NB4 (cell line): ENCODE measurements around the gene KRTAP10-8.
"Not testable (repeated sequence)": the region's sequence is repeated elsewhere in the genome, so short reads cannot be mapped to it uniquely, and the experiment has no call there.

Source experiments
- DNase-seq: peaks from one replicate; pipeline ENCODE4 v3.0.0; 2010; ENCODE audit warnings: low read depth
- H3K4me3 ChIP-seq: one replicate; pipeline ENCODE4 v1.5.1; 2011; ENCODE audit warnings: mild to moderate bottlenecking, low read depth, low read length, moderate library complexity
- MYC ChIP-seq: IDR thresholded peaks from 2 replicates; pipeline ENCODE4 v1.6.1; 2011; ENCODE audit warnings: low read depth, low read length
- POLR2A ChIP-seq: IDR thresholded peaks from 2 replicates; pipeline ENCODE4 v1.6.1; 2011; ENCODE audit warnings: mild to moderate bottlenecking; ENCODE audit not compliant: insufficient read length; ENCODE audit errors: extremely low read depth
- TF ChIP-seq, protein P1 (sequence below): IDR thresholded peaks from one replicate; pipeline ENCODE4 v1.5.1; 2012; ENCODE audit warnings: low read depth, low read length
- TF ChIP-seq, protein P2 (sequence below): IDR thresholded peaks from 2 replicates; pipeline ENCODE4 v1.6.1; 2011; ENCODE audit warnings: low read depth, low read length

The KRTAP10-8 gene

DNA sequence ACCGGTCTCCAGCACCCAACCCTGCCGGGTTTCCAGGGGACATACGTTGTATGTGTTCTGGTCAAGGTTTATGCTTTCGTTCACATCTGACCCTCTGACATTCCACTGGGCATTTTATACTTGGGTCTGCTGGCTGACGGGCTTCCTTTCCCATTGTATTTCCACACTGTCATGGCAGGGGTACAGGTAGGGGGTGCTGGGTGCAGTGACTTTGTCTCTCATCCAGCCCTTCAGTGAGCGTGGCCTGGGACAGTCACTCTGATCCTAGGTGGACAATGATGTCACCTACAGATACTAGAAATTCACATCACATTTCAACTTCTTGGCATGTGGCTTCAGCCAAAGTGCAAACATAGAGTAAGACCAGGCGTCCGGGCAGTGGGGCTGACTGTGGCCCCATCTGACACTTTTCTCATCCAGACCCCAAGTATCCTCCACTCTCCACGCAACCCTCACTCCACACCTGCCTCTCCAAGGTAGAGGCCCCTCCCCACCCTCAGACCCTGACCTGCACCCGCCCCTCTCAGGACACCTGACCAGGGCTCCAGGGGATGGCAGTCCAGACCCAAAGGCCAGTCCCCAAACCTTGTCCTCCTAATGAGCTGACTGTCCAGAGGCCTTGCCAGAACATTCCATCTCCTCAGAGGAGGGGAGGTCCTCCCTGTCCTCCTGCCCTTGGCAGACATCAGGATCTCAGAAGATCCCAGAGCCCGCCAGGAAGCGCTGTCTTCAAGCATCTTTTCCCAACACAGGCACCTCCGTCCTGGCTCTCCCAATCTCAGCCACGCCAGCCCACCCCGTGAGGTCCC lies 24.5 kb downstream of the KRTAP10-8 start:
- TF ChIP-seq, protein P1, sequence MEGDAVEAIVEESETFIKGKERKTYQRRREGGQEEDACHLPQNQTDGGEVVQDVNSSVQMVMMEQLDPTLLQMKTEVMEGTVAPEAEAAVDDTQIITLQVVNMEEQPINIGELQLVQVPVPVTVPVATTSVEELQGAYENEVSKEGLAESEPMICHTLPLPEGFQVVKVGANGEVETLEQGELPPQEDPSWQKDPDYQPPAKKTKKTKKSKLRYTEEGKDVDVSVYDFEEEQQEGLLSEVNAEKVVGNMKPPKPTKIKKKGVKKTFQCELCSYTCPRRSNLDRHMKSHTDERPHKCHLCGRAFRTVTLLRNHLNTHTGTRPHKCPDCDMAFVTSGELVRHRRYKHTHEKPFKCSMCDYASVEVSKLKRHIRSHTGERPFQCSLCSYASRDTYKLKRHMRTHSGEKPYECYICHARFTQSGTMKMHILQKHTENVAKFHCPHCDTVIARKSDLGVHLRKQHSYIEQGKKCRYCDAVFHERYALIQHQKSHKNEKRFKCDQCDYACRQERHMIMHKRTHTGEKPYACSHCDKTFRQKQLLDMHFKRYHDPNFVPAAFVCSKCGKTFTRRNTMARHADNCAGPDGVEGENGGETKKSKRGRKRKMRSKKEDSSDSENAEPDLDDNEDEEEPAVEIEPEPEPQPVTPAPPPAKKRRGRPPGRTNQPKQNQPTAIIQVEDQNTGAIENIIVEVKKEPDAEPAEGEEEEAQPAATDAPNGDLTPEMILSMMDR = no peak
- TF ChIP-seq POLR2A = no peak
- TF ChIP-seq, protein P2, sequence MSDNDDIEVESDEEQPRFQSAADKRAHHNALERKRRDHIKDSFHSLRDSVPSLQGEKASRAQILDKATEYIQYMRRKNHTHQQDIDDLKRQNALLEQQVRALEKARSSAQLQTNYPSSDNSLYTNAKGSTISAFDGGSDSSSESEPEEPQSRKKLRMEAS = no peak
- TF ChIP-seq MYC = no peak
- DNase-seq = no peak
- H3K4me3 ChIP-seq = no peak overlapping the region

DNA sequence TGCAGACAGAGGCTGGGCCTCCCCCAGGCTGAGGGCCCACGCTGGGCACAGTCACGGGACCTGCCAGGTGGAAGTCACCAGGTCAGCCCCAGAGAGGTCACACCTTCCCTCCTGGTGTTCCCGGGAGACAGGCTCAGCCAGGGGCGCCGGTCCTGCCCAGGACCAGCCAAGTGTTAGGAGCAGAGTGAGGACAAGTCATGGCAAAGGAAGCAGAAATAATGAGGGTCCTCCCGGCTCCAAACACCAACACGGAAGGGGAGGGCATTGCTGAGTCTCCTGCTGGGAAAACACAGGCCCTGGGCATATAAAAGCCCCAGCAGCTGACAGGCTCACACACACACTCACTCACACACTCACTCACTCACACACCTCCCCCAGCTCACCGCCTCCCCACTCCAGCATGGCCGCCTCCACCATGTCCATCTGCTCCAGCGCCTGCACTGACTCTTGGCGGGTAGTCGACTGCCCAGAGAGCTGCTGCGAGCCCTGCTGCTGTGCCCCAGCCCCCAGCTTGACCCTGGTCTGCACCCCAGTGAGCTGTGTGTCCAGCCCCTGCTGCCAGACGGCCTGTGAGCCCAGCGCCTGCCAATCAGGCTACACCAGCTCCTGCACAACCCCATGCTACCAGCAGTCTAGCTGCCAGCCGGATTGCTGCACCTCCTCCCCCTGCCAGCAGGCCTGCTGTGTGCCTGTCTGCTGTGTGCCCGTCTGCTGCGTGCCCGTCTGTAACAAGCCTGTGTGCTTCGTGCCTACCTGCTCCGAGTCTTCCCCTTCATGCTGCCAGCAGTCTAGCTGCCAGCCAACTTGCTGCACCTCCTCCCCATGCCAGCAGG lies 25.4 kb downstream of the KRTAP10-8 start, which contains the start of gene KRTAP10-10:
KRTAP10-10 (plus strand) TSS at position 339 of the 833 bp plus-strand sequence; CDS start at position 401, 62 bp downstream.
- TF ChIP-seq, protein P1 = no peak
- no peak for TF ChIP-seq POLR2A
- TF ChIP-seq MYC = no peak
- TF ChIP-seq, protein P2 = no peak
- no peak for DNase-seq
- no peak within 1 kb of the TSS for H3K4me3 ChIP-seq

DNA sequence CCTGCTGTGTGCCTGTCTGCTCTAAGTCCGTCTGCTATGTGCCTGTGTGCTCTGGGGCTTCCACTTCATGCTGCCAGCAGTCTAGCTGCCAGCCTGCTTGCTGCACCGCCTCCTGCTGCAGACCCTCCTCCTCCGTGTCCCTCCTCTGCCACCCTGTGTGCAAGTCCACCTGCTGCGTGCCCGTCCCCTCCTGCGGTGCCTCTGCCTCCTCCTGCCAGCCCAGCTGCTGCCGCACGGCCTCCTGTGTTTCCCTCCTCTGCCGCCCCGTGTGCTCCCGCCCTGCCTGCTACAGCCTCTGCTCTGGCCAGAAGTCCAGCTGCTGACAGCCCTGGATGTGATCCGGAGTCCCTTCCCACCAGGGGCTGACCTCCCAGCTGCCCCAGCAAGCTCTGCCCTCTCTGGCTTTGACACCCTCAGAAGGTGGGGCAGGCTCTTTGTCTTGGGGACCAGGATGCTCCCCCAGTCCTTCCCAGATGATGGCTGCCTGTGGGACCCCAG lies 26.0 kb downstream of the KRTAP10-8 start:
- not testable (repeated sequence) for H3K4me3 ChIP-seq, DNase-seq

DNA sequence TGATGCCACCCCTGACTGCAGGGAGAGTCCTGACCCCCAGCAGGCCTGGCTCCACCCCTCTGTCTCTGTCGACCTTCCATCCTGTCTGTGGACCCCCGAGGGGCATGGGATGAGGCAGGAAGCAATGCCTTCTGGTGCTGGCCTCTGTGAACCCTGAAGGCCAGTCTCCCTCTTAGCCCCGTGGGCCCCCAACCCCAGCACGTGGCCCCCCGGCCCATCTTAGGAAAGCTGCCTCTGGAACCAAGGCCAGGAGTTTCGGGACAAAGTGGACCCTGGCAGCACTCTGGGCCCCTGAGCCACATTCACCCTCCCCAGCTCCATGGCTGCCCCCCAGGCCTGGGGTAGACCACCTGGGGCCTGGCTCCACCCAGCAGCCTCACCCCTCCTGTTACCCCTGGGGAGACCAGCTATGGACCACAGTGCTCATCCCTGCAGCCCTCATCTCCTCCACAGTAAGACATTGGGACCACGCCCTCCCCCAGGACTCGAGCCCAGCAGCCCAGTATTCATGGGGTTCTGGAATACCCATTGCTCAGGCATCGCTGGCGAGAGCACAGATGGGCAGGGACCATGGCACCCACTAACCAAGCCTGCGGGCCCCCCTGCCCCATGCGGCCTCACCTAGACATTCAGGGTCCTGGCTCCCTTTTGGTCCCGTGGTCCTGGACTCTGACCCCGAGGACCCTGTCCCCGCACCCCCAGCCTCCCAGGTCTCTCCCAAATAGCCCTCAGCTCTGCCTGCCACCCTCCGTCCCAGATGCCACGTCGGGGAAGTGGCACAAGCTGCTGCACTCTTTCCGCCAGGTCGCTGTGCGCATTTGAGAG lies 26.8 kb downstream of the KRTAP10-8 start:
- H3K4me3 ChIP-seq, DNase-seq: not testable (repeated sequence)

DNA sequence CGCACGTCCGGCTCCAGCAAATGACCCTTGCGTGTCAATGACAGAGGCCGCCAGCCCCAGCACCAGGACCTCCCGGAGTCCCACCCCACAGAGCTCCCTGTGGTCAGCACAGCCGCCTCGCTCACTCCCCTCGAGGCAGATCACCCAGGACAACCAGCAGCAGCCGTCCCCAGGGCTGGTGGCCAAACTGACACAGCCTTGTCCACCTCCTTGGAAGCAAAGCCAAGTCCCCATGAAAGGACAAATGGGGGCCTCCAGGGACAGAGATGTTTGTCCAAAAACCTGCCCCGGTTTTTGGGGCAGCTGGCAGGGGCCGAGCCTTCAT lies 27.4 kb downstream of the KRTAP10-8 start:
- DNase-seq = no peak
- H3K4me3 ChIP-seq = no peak overlapping the region
- TF ChIP-seq, protein P2 = no peak
- TF ChIP-seq, protein P1 = no peak
- TF ChIP-seq POLR2A = no peak
- no peak for TF ChIP-seq MYC

DNA sequence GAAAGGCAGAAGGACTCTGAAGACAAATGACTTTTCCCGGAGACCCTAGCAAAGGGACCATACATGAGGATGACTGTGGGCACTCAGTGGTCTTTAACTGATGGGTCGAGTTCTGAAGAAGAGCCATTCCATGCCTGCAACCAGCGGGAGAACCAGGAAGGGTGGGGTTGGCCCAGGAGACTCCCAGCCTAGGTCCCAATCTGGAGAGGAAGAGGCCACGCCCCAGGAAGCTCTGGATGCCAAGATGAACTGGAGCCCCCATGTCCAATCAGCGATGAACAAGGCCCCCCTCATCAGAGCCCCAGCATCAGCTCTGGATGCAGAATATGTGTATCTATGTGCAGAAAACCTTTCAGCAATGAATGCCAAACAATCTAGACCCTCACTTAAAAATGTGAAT lies 28.9 kb downstream of the KRTAP10-8 start:
- DNase-seq = no peak
- no peak overlapping the region for H3K4me3 ChIP-seq
- TF ChIP-seq, protein P2 = no peak
- TF ChIP-seq, protein P1 = no peak
- TF ChIP-seq POLR2A = no peak
- no peak for TF ChIP-seq MYC
